H1 (cell line): ENCODE measurements around the gene TTC4. TPM values are rescaled to one million over a fixed set of nuclear protein-coding genes. Genes with fewer than 3 reads are reported as not detected.

Experiments
- CTCF ChIA-PET: fragments of 300-600 bp; sonication (Branson Sonifier 250); formaldehyde crosslinking; loops from one replicate; lab custom pipeline; 2021; ENCODE audit not compliant: partially characterized antibody; lab: Charles Lee
- POLR2A ChIA-PET: fragments of 300-600 bp; sonication (Branson Sonifier 250); formaldehyde crosslinking; loops from one replicate; lab custom pipeline; 2021; ENCODE audit warnings: inconsistent platforms; ENCODE audit not compliant: partially characterized antibody; lab: Charles Lee
- DNase-seq, 2 experiments: peaks; one replicate each; pipeline versions ENCODE4 v3.0.0 to v3.0.0-alpha.2; 2010 to 2022; ENCODE audit warnings: low spot score in 2 of 2, low read depth in 1 of 2, mixed read lengths in 1 of 2
- FAIRE-seq: peaks from 2 replicates; lab custom pipeline; 2011; peaks lifted over from hg19 to GRCh38; lab: Jason Lieb, UNC
- H2AFZ ChIP-seq: 2 replicates; pipeline ENCODE4 v1.8.1; 2012; ENCODE audit warnings: low read length, inconsistent platforms
- H2AK5ac ChIP-seq: 2 replicates; pipeline ENCODE4 v1.6.1; 2013; ENCODE audit warnings: low read depth, low read length
- H2BK120ac ChIP-seq: replicated peaks from 2 replicates; pipeline ENCODE3; 2013; ENCODE audit warnings: low read depth, low read length, inconsistent platforms
- H2BK12ac ChIP-seq: 2 replicates; pipeline ENCODE4 v1.6.1; 2013; ENCODE audit warnings: low read depth, low read length
- H2BK15ac ChIP-seq: 2 replicates; pipeline ENCODE4 v1.6.1; 2013; ENCODE audit warnings: low read length
- H2BK20ac ChIP-seq: 2 replicates; pipeline ENCODE4 v1.6.1; 2013; ENCODE audit warnings: low read length
- H2BK5ac ChIP-seq: 2 replicates; pipeline ENCODE4 v1.6.1; 2013; ENCODE audit warnings: low read depth, low read length
- H3K14ac ChIP-seq: 2 replicates; pipeline ENCODE4 v1.6.1; 2013; ENCODE audit warnings: inconsistent platforms; ENCODE audit not compliant: insufficient read length
- H3K18ac ChIP-seq: 2 replicates; pipeline ENCODE4 v1.6.1; 2013; ENCODE audit warnings: low read length; ENCODE audit errors: extremely low read depth
- H3K23ac ChIP-seq: 2 replicates; pipeline ENCODE4 v1.6.1; 2013; ENCODE audit warnings: inconsistent platforms; ENCODE audit not compliant: insufficient read length
- H3K23me2 ChIP-seq: 2 replicates; pipeline ENCODE4 v1.6.1; 2013; ENCODE audit warnings: low read depth, low read length
- H3K27ac ChIP-seq: 2 replicates; pipeline ENCODE4 v1.6.1; 2011; ENCODE audit warnings: low read depth, low read length, inconsistent platforms
- H3K27me3 ChIP-seq, 4 experiments: replicated peaks in 1 of 4; 1 replicate in 1 of 4; 2 replicates in 3 of 4; pipeline versions ENCODE4 v1.6.1 to v1.8.1; 2011 to 2013; ENCODE audit warnings: low read length in 3 of 4, mild to moderate bottlenecking in 3 of 4, inconsistent platforms in 2 of 4, mixed read lengths in 2 of 4, moderate library complexity in 1 of 4; ENCODE audit not compliant: control insufficient read depth in 3 of 4, insufficient read depth in 3 of 4; ENCODE audit errors: extremely low read depth in 1 of 4
- H3K36me3 ChIP-seq, 4 experiments: 2 replicates each; pipeline versions ENCODE4 v1.6.1 to v1.8.1; 2011 to 2013; ENCODE audit warnings: mild to moderate bottlenecking in 4 of 4, low read length in 3 of 4, moderate library complexity in 2 of 4, control low read depth in 1 of 4, inconsistent platforms in 1 of 4; ENCODE audit not compliant: insufficient read depth in 4 of 4, control insufficient read depth in 2 of 4
- H3K4ac ChIP-seq: replicated peaks from 2 replicates; pipeline ENCODE3; 2013; ENCODE audit warnings: low read length, low read depth, mixed read lengths, inconsistent platforms; ENCODE audit not compliant: insufficient read length
- H3K4me1 ChIP-seq, 4 experiments: replicated peaks in 1 of 4; 1 replicate in 1 of 4; 2 replicates in 3 of 4; pipeline versions ENCODE4 v1.6.1 to v1.8.1; 2011 to 2013; ENCODE audit warnings: low read length in 3 of 4, inconsistent platforms in 2 of 4, mixed read lengths in 1 of 4; ENCODE audit not compliant: insufficient read depth in 4 of 4, control insufficient read depth in 3 of 4
- H3K4me2 ChIP-seq, 2 experiments: 2 replicates each; pipeline versions ENCODE4 v1.6.1 to v1.8.1; 2011 to 2013; ENCODE audit warnings: low read depth in 2 of 2, low read length in 2 of 2, control low read depth in 1 of 2, inconsistent platforms in 1 of 2, mild to moderate bottlenecking in 1 of 2; ENCODE audit not compliant: insufficient read depth in 1 of 2
- H3K4me3 ChIP-seq, 4 experiments: fragments of 200-600, 300-600 bp in 1 of 4; sonication (generic), shearing (Covaris generic), sonication (Bioruptor Twin) in 1 of 4; 2 replicates each; pipeline versions ENCODE4 v1.5.1 to v1.8.1; 2011 to 2016; ENCODE audit warnings: low read length in 4 of 4, low read depth in 3 of 4, control low read depth in 2 of 4, inconsistent platforms in 2 of 4, mild to moderate bottlenecking in 2 of 4, mixed read lengths in 1 of 4, moderate library complexity in 1 of 4; ENCODE audit not compliant: insufficient read depth in 2 of 4; ENCODE audit errors: extremely low read depth in 1 of 4
- H3K56ac ChIP-seq: replicated peaks from 2 replicates; pipeline ENCODE3; 2013; ENCODE audit warnings: low read depth, mild to moderate bottlenecking, mixed read lengths, low read length, inconsistent platforms; ENCODE audit not compliant: insufficient read length
- H3K79me1 ChIP-seq: 2 replicates; pipeline ENCODE4 v1.6.1; 2013; ENCODE audit warnings: low read depth, low read length, control low read depth
- H3K79me2 ChIP-seq, 2 experiments: 2 replicates each; pipeline versions ENCODE4 v1.6.1 to v1.8.1; 2012 to 2013; ENCODE audit warnings: low read length in 2 of 2, mild to moderate bottlenecking in 2 of 2, inconsistent platforms in 1 of 2; ENCODE audit not compliant: insufficient read depth in 2 of 2, control insufficient read depth in 1 of 2
- H3K9ac ChIP-seq, 4 experiments: replicated peaks in 1 of 4; 1 replicate in 1 of 4; 2 replicates in 3 of 4; pipeline versions ENCODE4 v1.6.1 to v1.8.1; 2011 to 2013; ENCODE audit warnings: low read depth in 3 of 4, low read length in 3 of 4, control low read depth in 2 of 4, mild to moderate bottlenecking in 2 of 4, moderate library complexity in 2 of 4, inconsistent platforms in 1 of 4; ENCODE audit errors: extremely low read depth in 1 of 4
- H3K9me3 ChIP-seq, 2 experiments: 2 replicates each; pipeline versions ENCODE4 v1.6.1 to v1.8.1; 2012 to 2013; ENCODE audit warnings: mild to moderate bottlenecking in 2 of 2, moderate library complexity in 2 of 2, control low read depth in 1 of 2, inconsistent platforms in 1 of 2, low read depth in 1 of 2, low read length in 1 of 2, mixed read lengths in 1 of 2; ENCODE audit not compliant: insufficient read depth in 2 of 2
- H4K20me1 ChIP-seq, 2 experiments: replicated peaks in 1 of 2; 2 replicates each; pipeline versions ENCODE3 to v1.8.1; 2011 to 2013; ENCODE audit warnings: inconsistent platforms in 2 of 2, low read length in 2 of 2, mild to moderate bottlenecking in 1 of 2; ENCODE audit not compliant: insufficient read depth in 2 of 2, control insufficient read depth in 1 of 2
- H4K5ac ChIP-seq: 2 replicates; pipeline ENCODE4 v1.6.1; 2013; ENCODE audit warnings: low read length, low read depth, mixed read lengths, inconsistent platforms; ENCODE audit not compliant: insufficient read length
- H4K8ac ChIP-seq: 2 replicates; pipeline ENCODE4 v1.8.0; 2013; ENCODE audit warnings: mild to moderate bottlenecking, moderate library complexity, low read length, inconsistent platforms; ENCODE audit not compliant: insufficient read depth; ENCODE audit errors: extremely low read depth
- H4K91ac ChIP-seq: replicated peaks from 2 replicates; pipeline ENCODE3; 2013; ENCODE audit warnings: low read length, mixed read lengths, inconsistent platforms; ENCODE audit not compliant: insufficient read length
- CBX5 ChIP-seq: fragments of 300-800, 300-1000 bp; sonication (generic); IDR thresholded peaks from 2 replicates; pipeline ENCODE4 v1.7.1; 2016; ENCODE audit warnings: antibody characterized with exemption, low read length, low read depth
- WGBS, 2 experiments: shearing (Covaris generic) in 1 of 2; methylation state at CpG; one replicate each; pipeline versions ENCODE4 v1.1.6 to v1.1.7; 2013 to 2015; ENCODE audit warnings: low lambda C conversion rate in 2 of 2, mixed read lengths in 2 of 2, inconsistent platforms in 1 of 2, low coverage in 1 of 2, missing lambda C conversion rate in 1 of 2; ENCODE audit not compliant: insufficient replicate concordance in 2 of 2, insufficient coverage in 1 of 2, insufficient read length in 1 of 2; ENCODE audit errors: extremely low coverage in 1 of 2, missing lambda C conversion rate in 1 of 2; 5-methylcytosine and 5-hydroxymethylcytosine counted together
- polyA plus RNA-seq, 7 experiments: library from polyadenylated mRNA; depleted of rRNA in 3 of 7; stranded (reverse) in 5 of 7; unstranded in 2 of 7; fragments of >200 nt in 5 of 7; fragments of 200-250 nt in 2 of 7; gene quantifications; 1 replicate in 5 of 7; 2 replicates in 1 of 7; 4 replicates in 1 of 7; pipeline versions ENCODE4 v1.2.1 to v1.2.3, GENCODE V29; 2011 to 2013; ENCODE audit warnings: missing spikeins in 2 of 7, mixed read lengths in 2 of 7
- total RNA-seq: library from RNA; stranded (reverse); fragmentation: NEBNext Ultra II Directional; extraction: Animal tissue kit (Norgen Biotek cat#: 25700); gene quantifications from 2 replicates; pipeline ENCODE4 v1.2.1, GENCODE V29; 2021

The TTC4 gene
- total and polyA plus RNA-seq, 2 of the 8 experiments (the other 6 are each of a cell fraction or from before 2014, with no cell fraction given) = 21.0 to 25.1 TPM

DNA sequence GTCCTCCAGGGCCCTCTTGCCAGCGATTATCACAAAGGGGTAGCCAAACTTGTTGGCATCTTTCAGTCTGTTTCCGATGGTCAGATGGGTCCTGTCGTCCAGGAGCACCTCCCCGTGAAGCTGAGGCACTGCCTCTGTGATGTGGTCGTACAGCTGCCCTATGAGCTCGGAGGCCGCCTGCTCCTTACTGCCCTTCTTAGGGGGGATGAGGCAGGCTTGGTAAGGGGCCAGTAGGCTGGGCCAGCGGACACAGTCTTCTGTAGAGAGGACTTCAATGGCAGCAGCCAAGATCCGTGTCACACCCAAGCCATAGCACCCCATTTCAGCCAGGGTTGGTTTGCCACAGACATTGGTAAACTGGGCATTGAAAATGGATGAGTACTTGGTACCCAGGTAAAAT lies 42.2 kb downstream of the TTC4 start:
- no peak for FAIRE-seq
- POLR2A ChIA-PET = no interaction called here

More for the DNA sequence above, 42.2 kb downstream of the TTC4 start:
- Histone ChIP-seq H3K4me3 (no peak overlapping the region), H3K23ac (no peak overlapping the region), H4K5ac (no peak overlapping the region), H2AK5ac (no peak overlapping the region), H3K79me2 (peaks cover 0 to 2% of the 10 kb centered on the region in 2 experiments; a peak in 1 of 4 replicates), H4K91ac (no peak overlapping the region), H3K4ac (no peak overlapping the region), H3K27ac (no peak overlapping the region), H3K4me2 (no peak overlapping the region), H3K9ac (no peak overlapping the region), H3K56ac (no peak overlapping the region), H3K18ac (no peak overlapping the region), H2BK5ac (no peak overlapping the region), H2AFZ (no peak overlapping the region), H2BK15ac (no peak overlapping the region), H3K79me1 (no peaks in the 10 kb centered on the region), H3K23me2 (no peaks in the 10 kb centered on the region), H4K20me1 (peaks cover 0 to 1% of the 10 kb centered on the region in 2 experiments), H3K27me3 (no peaks in the 10 kb centered on the region), H3K36me3 (peaks cover 4 to 15% (median 7%) of the 10 kb centered on the region in 4 experiments; a peak in 6 of 8 replicates), H4K8ac (no peak overlapping the region), H2BK120ac (no peak overlapping the region), H3K4me1 (no peaks in the 10 kb centered on the region; a peak in 3 of 7 replicates), H3K9me3 (no peaks in the 10 kb centered on the region), H2BK20ac (no peak overlapping the region), H3K14ac (no peak overlapping the region), H2BK12ac (no peak overlapping the region)
- CTCF ChIA-PET = interaction anchor here (2.2 kb wide), 1 partner anchor 34 kb away, joined by 12 read pairs; no protein-coding TSS in a partner anchor
- WGBS, 2 experiments = 94% methylated on average over 9 of the region's 9 CpGs; no CpG with 5 or more reads in 1 of the 2 experiments
- DNase-seq = no peak
- no peak for TF ChIP-seq CBX5
